Uterus (tissue), 2 donors: ENCODE results near the gene GSTA3.

Experiments
- CTCF ChIP-seq, 4 experiments: fragments of 200-600 bp in 2 of 4; fragments of 450-650 bp in 2 of 4; sonication (generic) in 2 of 4; IDR thresholded peaks; one replicate each; pipeline ENCODE4 v1.5.1; 2016 to 2019; ENCODE audit warnings: antibody characterized with exemption in 4 of 4, mild to moderate bottlenecking in 2 of 4, moderate library complexity in 1 of 4
- POLR2A ChIP-seq, 2 donors: fragments of 450-650 bp; IDR thresholded peaks; one replicate each; pipeline ENCODE4 v1.6.1; 2016; ENCODE audit warnings: antibody characterized with exemption in 2 of 2, mild to moderate bottlenecking in 1 of 2, moderate library complexity in 1 of 2

- no peak for TF ChIP-seq CTCF (IDR thresholded peaks at IDR 0.05)
- TF ChIP-seq POLR2A (IDR thresholded peaks at IDR 0.05) = no peak
Observed at GRCh38 chr6:52893803-52894202, 15.7 kb downstream of the GSTA3 start.
